ENCODE results near the gene BRPF1.
A peak's percentile ranks its signal among the peaks of the same experiment; 100 is the strongest.

The BRPF1 gene

GRCh38 chr3:9791790-9792404, 60.4 kb downstream of the BRPF1 start:
- DNase-seq = no peak

DNA sequence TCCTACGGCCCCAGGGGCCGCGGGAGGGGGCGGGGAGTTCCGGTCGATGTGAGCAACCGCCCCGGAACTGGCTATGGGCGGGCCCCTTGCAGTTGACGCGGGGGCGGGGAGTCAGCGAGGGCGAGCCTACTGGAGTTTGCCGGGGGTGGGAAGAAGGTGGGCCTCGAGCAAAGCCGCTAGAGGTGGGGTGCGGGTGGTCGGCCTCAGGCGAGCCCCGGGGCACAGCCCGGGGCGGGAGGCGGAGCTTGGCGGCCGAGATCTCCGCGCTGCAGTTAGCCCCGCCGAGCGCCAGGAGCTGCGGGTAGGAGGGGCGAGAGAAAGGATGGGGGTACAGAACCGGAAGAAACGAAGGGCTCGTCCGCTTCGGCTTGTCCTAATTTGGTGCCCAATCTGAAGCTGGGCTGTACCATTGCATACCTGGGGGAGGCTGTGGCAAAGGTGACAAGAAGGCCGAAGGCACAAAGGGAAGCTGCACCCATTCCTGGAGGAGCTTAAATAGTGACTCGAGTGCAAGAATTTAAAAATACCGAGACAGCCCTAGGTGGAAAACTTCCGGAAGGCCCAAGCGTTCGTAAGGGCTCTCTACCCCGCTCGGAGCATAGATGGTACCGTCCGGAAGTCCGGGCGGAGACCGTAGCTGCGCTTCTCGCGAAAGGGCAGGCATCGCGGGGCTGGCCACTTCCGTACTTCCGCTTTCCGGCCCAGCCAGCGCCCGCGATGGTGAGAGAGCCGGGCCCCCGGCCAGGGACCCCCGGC, 61.0 kb downstream of the BRPF1 start, which contains the start of the genes ARPC4 and TADA3:
TSS of gene ARPC4 (plus strand) at position 678 of the 756 bp plus-strand sequence. CDS start at position 718, 40 bp downstream.
TSS of gene TADA3 (minus strand) at position 69 of the 756 bp plus-strand sequence. CDS start 1,007 bp downstream, outside the sequence.
- DNase-seq = peak; percentile 91

- DNase-seq = peak; percentile 33 to 41
These were observed 61.7 kb downstream of the BRPF1 start for GRCh38 chr3:9793161-9793781.

DNA sequence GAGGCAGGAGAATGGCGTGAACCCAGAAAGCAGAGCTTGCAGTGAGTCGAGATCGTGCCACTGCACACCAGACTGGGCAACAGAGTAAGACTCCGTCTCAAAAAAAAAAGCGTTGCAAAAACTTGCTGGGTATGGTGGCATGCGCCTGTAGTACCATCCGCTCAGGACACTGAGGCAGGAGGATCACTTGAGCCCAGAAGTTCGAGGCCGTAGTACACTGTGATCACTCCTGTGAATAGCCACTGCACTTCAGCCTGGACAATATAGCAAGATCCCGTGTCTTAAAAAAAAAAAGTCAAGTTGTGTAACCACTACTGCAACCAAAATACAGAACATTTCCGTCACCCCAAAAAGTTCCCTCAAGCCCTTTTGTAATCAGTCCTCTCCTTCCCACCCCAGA, 62.9 kb downstream of the BRPF1 start:
- no peak for DNase-seq

DNA sequence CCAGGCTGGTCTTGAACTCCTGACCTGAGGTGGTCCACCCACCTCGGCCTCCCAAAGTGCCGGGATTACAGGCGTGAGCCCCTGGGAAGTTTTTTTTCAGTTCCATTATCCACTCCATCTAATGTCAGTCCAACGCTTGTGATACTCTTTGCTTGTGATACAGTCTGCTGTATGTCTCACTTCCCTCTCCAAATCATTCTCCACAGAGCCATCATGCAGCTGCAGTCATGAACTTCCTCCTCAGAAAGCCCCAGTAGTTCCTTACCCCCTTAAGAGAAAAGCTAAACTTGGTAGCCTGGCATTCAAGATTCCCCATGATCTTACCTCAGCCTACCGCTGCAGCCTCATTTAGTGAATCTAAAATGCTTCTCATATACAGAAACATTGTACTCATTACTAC, 63.7 kb downstream of the BRPF1 start:
- DNase-seq = peak in 1 of 2 donors; percentile 18

- DNase-seq = no peak
These were observed 65.8 kb downstream of the BRPF1 start for GRCh38 chr3:9797196-9797945.

All from CD4-positive, alpha-beta T cell treated with Interleukin-1 beta for 1 hour (primary cell).